GM19025 (cell line): Measurements from ENCODE around the gene PHRF1.
A peak's percentile ranks its signal among the peaks of the same experiment; 100 is the strongest.

Source experiments
- ATAC-seq: cut with Tn5 transposase; IDR thresholded peaks from one replicate; pipeline ENCODE4 v1.9.1; 2021; ENCODE audit warnings: mild to moderate bottlenecking, low read depth, moderate library complexity; ENCODE audit not compliant: unreplicated experiment

Gene PHRF1

DNA sequence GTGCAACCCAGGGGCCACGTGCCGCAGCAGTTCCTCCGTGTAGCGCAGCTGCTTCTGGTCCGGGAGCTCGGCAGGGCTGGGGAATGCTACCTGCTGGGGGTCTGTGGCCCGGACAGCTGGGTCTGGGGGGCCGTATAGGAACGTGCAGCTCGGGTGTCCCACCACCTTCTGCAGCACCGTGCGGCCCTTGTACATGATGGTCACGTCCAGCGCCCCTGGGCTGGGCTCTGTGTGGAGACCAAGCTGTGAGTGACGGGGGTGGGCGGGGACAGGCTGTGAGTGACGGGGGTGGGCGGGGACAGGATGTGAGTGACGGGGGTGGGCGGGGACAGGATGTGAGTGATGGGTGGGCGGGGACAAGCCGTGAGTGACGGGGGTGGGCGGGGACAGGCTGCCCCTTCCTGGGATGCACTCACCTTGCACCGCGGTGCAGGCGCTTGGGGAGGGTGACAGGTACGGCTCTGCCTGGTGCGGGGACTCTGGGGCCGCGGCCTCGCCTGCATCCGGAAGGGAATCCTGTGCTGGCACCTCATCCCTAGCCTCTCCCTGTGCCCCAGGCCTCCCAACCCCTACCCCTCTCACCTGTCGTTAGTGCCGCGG, 37.2 kb downstream of the PHRF1 start:
- ATAC-seq, result no peak

DNA sequence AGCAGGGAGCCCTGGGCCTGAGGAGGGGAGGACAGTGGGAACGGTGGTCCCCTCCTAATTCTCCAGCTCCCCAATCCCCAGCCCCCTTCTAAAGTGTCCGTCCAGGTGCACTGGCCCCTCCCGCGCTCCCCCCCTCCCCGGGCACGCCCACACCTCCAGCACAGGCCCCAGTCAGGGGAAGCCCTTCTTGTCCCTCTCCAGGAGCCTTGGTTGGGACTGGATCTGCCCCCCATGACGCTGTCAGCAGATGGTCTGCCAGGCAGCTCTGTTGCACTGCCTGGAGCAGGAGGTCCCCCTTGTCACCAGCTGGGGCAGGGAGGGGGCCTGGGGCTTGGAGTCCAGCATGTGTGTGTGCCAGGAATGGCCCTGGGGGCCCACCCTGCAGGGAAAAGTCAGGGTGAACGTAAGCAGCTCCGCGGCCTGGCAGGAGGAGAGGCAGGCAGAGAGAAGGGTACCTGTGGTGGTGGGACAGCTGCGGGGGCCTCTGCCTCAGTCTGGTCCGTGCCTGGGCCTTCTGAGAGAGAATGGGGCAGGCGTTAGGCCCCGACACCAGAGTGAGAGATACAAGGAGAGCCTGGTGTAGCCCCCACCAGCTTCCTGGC, 37.9 kb downstream of the PHRF1 start:
- ATAC-seq, result no peak

DNA sequence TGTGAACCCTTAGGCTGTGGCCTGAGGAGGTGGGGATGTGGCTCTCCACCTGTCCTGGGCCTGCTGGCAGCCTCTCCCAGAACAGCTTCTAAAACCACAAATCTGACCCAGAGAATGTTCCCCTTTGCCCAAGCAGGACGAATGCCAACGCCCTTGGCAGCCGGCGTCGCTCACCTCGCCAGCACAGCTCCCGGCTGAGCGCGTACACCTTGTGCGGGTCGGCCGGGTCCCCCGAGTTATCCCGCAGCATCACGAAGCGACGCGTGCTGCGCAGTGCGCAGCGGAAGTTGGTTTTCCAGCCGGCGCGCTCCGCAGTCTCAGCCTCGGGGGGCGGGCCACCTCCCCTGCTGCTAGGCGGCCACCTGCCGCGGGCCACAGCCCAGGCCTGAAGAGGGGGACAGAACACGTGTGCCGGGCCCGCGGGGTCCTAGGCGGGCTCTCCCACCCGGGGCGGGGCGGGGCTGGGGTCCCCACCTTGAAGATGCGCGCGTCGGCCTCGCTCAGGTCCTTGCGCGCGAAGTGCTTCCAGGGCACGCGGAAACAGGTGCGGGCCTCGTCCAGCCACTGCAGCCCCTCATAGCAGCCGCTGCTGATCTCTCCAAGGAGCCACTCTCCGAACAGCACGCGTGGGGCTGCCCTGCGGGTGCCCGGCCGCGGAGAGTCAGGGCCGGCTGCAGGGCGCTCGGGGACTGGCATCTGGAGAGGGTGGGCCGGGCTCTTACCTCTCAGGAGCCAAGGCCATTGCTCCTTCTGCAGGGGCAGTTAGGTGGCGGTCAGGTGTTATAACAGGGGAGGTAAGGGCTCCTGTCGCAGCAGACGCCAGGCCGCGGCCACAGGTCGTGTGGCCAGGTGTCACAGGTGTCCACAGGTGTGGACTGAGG, 38.6 kb downstream of the PHRF1 start:
- ATAC-seq, result no peak

GRCh38 chr11:615504-616319, 39.4 kb downstream of the PHRF1 start, which contains the start of gene IRF7:
IRF7 (minus strand) TSS chr11:615950; CDS start chr11:615364, 586 bp downstream.
- ATAC-seq, result peak; percentile 74

DNA sequence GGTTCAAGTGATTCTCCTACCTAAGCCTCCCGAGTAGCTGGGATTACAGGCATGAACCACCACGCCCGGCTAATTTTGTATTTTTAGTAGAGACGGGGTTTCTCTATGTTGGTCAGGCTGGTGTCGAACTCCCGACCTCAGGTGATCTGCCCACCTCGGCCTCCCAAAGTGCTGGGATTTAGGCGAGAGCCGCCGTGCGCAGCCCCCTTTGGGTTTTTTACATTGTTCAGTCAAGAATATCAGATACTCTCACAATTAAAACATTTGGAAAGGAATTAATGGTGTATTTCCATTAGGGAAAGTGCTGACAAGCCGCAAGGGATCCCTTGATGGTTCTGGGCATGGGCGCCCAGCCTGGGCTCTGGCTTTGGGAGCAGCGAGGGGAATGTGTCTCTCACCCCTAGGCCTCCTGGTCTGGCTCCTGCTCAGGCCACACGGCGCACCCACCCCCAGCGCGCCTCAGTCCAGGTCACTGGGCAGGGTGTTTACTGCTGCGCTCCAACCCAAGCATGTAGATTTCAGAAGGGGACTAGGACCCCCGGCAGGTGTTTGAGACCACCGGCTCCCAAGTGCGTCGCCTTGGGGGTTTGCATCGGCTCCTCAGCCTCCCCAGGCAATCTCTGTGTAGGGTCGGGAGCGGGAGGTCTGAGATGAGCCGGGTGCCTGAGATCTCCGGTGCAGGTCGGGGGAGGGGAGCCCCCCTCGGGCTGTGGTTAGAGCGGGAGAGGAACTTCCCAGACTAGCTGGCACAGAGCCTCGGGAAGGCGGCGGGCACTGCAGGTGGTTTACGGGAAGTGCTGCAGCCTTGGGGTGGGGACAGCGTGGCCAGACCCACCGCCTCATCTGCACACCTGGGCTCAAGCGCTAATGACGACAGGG, 40.3 kb downstream of the PHRF1 start:
- ATAC-seq, result no peak

GRCh38 chr11:617199-617911, 41.1 kb downstream of the PHRF1 start:
- no peak for ATAC-seq

- no peak for ATAC-seq
Observed at GRCh38 chr11:617912-618682, 41.8 kb downstream of the PHRF1 start.

DNA sequence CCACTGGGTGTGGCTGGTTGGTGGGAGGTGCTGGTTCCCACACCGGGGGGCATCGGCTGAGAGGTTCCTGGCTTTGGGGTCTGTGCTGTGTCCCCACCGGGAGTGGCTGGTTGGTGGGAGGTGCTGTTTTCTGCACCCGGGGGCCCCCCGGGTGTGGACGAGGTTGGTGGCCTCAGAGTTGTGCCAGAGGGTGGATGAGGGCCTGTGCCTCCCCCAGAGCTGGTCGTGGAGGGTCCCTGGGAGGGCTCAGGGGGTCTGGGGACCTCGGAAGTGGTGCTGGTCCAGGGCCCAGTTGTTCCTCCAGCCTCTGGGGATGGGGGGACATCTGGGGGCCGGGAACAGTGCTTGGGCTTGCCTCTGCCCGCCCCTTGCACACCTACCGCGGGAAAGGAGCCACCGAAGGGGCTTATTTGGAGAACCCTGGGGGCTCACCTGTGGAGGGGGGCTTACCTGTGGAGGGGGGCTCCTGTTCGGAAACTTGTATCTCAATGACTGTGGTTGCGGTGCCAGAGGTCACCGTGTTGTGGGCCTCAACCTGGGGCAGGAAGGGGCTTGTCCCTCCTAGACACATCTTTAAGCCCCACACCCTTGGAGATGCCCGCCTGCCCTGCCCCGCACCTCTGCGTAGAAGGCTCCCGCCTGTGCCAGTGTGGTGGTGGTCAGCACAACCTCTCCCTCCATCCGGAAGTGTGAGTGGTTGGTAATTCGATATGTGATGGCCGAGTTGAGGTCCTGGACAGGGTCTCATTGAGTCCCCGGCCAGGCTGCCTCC, 42.8 kb downstream of the PHRF1 start:
- no peak for ATAC-seq

GRCh38 chr11:619628-620050, 43.4 kb downstream of the PHRF1 start:
- no peak for ATAC-seq

DNA sequence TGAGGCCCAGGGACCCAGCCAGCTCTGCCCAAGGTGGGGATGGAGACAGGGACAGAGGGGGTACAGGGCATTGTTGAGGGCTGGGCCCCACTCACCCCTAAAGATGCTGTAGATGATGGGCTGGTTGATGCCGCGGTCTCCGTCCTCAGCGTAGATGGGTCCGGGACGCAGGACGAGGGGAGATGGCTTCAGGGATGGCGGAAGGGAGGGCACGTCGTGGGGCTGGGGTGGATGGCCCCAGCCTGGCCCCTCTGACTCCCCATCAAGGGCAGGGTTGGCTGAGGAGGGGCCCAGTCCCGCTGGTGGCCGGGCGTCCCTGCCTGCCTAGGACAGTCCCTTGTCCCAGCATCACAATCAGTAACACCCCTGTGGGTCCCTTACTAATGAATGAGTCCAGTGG, 43.9 kb downstream of the PHRF1 start:
- ATAC-seq, result no peak

GRCh38 chr11:620935-621814, 44.9 kb downstream of the PHRF1 start:
- ATAC-seq, result no peak

GRCh38 chr11:621838-622237, 45.6 kb downstream of the PHRF1 start:
- ATAC-seq, result no peak

GRCh38 chr11:623349-623869, 47.1 kb downstream of the PHRF1 start:
- no peak for ATAC-seq

DNA sequence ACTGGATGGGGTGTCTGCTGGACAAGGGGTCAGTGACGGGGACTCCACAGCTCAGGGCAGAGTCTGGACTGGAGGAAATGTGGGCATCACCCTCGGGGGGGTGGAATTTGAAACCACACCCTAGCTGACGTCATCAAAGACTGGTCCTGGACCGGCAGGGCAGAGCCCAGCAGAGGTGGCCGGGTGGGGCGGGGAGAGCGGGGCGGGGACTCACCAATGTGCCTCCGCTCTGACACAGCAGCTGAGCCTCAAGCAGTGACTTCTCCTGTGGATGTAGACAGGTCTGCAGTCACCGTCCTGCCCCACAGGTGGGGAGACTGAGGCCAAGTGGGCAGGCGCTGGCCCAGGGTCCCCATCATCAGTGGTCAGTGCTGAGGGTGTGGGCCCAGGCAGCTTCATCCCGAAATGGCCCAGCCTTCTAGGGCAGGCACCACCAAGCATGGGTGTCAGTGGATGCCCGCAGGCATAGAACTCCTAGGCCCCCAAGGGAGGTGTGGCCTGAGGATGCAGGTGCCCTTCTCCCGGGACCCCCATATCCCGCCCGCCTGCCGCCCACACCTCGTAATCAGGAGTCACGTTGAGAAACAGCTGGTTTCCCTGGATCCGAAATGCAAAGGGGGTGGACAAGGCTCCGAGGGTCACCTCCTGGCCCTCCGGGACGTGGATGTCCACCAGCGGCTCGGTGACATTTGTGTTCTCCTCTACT, 47.9 kb downstream of the PHRF1 start:
- no peak for ATAC-seq

DNA sequence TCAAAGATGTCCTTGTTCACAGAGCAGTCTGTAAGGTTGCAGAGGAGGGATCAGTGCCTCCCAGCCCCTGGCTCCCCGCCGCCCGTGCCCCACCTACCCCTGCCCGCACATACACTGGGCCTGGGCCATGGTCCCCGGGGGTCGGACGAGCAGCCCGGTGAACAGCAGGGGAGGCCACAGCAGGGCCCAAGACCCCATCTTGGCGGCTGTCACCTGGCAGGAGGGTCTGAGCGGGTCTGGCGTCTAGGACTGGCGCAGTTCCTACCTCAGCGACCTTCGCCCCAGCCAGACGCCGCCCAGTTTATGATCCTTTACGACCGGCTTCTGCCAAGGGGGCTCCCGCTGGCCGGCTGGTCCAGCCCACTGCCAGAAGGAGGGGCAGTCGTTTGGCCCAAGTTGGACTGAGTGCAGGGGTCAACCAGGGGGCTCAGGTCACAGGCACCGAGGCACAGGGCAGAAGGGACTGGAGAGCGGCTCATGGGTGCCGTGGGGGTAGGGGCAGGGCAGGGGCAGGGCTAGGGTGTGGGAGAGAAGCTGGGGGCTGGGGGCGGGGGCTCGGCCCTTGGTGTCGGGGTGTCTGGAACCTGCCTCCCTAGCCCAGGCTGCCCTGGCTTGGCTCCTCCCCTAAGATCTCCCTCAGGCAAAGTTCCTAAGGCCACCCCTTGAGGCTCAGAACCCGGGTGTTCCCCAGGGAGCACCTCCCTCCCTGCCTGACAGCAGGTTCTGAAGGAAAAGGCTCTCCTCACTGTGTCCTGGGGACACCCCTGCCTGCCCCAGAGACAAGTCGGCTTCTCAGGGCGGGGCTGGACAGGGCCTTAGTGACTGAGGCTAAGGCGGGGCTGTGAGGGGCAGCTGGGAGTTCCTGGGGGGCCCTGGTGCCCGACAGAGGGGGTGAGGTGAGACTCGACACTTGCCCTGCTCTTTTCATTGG, 48.7 kb downstream of the PHRF1 start, which contains the start of gene CDHR5:
TSS of gene CDHR5 (minus strand) at position 251 of the 931 bp plus-strand sequence. CDS start at position 198, 53 bp downstream.
- no peak for ATAC-seq
